Erythroblast (primary cell): ENCODE results near the gene TNIK.

Experiments used
- GATA1 ChIP-seq: IDR thresholded peaks from 2 replicates; pipeline ENCODE4 v1.6.1; 2011; ENCODE audit warnings: low read depth, mild to moderate bottlenecking, control low read depth, low read length, moderate library complexity
- POLR2A ChIP-seq: IDR thresholded peaks from 2 replicates; pipeline ENCODE4 v1.6.1; 2011; ENCODE audit warnings: mild to moderate bottlenecking, low read length

DNA sequence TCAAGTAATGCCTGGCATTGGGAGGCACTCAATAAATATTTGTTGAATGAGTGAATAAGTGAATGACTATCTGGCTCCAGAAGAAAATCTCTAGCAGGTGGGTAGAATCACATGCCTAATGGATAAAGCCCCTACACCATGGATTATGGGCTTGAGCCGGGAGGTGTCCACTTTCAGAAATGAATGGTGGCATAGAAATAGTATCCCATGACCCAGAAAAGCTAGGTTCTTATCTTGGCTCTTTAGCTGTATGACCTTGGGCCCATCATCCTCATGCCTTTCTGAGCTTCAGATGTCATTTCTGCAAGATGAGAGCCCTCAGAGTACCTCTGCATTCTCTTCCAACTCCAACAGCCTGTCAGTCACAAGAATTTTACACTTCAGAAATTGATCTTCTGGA, 37.3 kb upstream of the TNIK start:
- TF ChIP-seq POLR2A (no peak), GATA1 (no peak)
